HG03103 (cell line): ENCODE data around the gene EIF4E2.
"Not testable (repeated sequence)": the region's sequence is repeated elsewhere in the genome, so short reads cannot be mapped to it uniquely, and the experiment has no call there.

ENCODE experiments used
- ATAC-seq: cut with Tn5 transposase; IDR thresholded peaks from one replicate; pipeline ENCODE4 v1.9.1; 2021; ENCODE audit warnings: low read depth; ENCODE audit not compliant: unreplicated experiment

EIF4E2 gene

DNA sequence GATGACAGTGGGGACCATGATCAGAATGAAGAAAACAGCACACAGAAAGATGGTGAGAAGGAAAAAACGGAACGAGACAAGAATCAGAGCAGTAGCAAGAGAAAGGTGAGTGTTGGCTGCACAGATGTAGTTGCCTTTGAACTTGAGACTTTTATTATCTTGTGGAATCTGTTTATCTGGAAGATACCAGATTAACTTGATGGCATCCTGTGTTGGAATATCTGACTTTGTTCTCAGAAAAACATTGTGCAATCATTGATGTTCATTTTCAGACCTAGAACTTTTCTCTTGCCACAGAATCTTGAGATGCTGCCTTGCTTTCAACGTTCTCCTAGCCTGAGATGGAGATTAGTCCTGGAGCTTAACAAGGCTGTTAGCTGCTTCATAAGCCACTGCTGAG, 5.9 kb downstream of the EIF4E2 start:
- no peak for ATAC-seq

DNA sequence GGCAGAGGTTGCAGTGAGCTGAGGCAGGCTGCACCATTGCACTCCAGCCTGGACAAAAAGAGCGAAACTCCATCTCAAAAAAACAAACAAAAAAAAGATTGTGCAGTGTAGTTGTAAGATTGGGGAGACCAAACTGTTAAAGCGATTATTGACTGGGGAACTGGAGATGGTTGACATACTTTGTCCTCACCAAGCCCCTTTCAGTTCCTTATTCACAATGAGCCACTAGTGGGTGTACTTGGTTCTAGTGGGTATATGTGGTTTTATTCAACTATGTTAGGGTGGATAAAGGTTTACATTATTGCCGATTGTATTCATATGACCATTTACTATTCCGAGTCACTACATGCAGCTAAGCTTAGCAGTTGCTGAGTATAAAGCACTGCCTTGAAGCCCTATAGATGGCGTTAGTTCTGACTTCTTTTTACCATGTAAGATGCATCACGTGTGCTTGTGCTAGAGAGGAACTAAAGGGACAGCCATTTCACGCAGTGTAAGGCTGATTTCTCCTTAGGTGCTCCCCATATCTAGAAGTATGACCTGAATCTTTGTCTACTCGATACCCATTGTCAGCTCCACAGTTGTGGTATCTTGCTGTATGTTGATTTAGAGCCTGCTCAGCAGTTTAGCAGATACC, 12.1 kb downstream of the EIF4E2 start:
- no peak for ATAC-seq

DNA sequence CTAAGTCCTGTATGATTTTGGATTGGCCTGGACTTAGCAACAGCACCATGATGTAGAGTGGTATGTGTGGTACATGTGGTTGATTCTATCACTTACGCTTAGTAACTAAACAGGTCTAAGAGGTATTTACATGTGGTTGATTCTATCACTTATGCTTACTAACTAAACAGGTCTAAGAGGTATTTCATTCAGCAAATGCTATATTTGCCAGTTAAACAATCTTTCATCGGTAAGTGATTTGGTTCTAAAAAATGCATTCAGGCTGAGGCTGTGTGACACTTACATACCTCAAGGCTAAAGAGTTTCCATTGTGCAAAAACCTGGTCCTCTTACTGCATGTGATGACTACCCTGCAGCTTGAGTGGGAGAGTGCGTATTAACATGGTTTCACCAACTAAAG, 13.1 kb downstream of the EIF4E2 start:
- no peak for ATAC-seq

DNA sequence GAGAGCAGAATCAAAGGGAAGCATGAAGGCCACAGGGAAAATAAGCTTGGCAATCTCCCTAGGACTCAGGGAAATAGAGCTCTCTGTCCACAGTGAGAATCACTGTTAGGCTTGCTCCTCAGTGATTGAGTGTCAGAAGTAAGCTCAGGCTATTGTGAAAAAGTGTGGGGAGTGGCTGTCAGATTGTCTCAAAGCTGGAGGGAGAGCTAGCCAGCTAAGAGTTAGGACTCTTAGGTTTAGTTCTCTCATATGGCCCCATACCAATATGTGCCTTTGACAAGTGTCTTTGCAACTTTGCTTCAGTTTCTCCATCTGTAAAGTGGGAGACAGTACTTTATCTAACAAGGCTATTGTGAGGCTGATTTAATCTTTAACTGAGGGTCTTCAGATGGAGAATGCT, 17.2 kb downstream of the EIF4E2 start:
- no peak for ATAC-seq

DNA sequence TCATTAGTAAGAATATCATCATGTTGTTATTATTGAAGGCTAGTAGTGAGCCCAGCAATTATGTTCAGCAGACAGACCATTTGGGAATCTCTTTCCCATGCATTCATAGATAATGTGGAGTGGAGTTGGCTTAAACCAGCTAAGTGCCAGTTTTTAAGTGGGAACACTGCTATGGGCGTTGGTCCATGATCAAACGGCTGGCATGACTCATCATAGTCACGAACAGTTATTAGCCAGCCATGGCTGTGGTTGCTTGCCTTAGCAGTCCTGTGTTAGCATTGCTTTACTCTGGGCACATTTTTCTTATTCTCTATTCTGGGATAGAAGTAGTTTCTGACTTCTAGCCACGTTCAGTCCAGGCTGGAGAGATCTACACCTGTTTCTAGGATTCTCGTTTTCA, 17.7 kb downstream of the EIF4E2 start:
- ATAC-seq, result no peak

DNA sequence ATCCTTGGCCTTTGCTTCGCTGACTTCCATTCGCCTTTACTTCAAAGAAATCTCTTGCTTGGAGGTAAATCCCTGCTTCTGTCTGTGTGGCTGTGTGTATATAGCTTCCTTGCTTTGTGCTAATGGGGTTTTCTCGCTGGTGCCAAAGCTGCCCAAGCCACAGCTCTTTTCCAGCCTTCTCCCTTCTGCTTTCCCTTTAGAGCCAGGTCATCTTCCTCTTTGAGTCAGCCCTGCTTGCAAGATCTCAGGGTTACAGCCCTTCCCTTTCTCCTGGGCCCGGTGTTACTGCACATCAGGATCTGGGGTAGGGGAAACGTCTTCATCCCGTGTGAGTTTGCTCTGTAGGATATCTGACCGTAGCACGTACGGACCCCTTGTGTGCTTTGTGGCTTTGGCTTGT, 19.1 kb downstream of the EIF4E2 start:
- no peak for ATAC-seq

DNA sequence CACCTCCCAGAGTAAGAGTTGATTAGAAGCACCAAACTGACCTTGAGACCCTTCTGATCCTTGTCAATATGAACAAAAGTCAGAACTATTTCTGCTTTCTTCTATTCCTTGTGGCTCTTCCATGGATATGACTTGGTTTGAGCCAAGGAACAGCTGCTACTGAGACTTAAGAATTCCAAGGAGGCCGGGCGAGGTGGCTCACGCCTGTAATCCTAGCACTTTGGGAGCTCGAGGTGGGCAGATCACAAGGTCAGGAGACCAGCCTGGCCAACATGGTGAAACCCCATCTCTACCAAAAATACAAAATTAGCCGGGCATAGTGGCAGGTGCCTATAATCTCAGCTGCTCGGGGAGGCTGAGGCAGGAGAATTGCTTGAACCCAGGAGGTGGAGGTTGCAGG, 20.0 kb downstream of the EIF4E2 start:
- not testable (repeated sequence) for ATAC-seq

DNA sequence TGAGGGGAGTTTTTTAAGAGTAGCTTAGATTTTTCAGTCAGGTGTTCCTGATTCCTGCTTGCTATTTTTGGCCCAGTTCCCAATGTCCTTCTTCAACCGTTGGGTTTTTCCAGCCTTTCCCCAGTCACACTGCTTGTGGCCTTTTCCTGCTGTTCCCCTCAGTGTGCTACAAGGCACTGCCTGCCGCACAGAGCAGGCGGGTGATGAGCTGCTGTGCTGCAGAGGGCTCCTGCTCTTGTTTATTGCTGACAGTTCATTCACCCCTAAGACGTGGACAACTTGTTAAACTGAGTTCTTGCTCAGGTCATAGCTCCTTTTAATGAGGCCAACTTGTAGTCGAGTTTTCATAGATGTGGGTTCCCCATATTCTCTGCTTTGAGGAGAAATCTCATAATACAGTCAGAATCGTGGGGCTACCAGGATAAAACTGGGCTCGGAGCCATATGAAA, 20.6 kb downstream of the EIF4E2 start:
- ATAC-seq, result no peak

DNA sequence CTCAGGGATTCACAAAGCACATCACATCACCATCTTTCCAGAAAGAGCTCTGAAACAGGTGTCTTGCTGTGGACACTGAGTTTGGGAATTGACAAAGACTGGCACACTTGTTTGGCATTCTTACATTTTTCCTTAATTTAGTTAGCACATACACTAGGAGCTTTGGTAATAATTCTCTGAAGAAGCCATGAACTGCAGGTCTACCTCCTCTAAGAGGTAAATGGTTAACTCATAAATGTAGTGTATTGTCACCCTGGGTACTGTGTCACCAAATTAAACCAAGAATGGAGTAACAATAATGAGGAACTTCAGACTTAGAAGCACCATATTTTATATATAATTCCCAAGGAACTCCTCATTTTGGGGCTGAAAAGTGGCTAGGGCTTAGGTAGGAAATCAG, 22.6 kb downstream of the EIF4E2 start:
- ATAC-seq, result no peak

DNA sequence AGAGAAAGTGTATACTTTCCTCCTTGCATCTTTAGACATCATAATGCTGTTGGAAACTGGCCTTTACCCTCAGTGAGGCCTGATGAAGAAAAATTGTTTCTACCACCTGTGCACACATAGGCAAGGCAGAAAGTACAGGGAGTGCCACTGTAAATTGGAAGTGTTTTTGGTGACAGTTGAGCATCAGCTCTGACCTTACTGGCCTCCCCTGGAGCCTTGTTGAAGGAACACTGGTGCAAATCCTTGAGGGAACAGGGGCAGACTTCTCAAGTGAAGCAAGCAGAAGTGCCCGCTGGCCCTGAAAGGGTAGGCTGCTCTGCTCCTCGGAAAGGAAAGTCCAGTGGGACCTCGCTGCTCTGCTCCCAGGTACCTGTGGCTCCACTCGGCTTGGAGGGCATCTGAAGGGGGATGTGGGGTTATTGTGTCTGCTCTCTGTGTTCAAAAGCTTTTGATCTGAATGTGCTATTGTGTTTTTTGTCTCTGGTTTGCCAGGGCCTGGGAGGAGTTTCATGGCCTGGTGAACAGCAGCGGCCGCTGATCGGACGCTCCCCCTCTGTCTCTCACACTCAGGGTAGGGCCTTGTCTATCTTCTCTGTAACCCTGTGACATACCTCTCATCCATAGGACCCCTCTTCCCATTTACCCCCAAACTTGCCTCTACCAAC, 23.4 kb downstream of the EIF4E2 start:
- no peak for ATAC-seq

DNA sequence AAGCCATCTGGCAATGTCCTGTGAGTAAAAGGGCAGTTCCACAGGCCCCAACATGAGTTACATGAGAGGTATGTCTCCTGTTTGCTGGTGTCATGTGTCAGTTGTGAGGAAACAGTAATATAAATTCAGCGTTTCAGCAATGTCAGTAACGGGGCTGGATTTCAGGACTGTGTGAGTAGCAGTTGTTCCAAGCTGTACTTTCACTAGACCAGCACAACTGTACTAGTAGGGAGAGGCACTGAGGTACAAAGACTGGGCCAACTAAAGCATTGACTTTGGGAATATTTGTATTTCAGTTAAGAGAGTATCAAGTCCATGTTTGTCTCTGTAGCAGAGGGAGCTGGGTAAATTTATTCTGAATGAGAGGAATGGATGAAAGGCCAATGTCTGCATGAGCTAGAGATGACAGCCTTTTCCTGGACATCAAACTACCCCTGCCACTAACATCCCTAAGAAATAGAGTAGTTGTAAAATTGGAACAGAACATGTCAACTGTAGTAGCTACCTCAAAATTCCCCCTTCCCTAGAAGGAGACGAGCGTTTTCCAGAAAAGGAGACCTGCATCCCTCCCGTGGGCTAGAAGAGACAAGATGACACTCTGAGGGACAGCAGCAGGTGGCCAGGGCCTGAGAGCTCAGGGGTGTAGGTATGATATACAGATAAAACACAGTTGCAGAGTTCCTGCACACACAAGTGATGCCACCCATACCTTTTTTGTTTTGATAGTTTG, 24.4 kb downstream of the EIF4E2 start:
- ATAC-seq, result no peak

DNA sequence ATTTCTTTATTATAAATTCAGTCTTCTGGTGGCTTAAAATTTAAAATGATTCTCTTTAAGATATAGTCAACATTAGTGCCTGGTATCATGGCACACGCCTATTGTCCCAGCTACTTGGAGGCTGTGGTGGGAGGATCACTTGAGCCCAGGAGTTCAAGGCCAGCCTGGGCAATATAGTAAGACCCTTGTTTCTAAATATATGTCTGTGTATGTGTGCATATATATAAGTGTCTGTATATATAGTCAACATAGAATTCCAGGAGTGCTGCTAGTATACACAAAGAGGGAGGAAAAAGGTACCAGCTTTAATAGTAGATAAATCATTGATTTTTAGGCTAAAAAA, 24.9 kb downstream of the EIF4E2 start:
- ATAC-seq, result no peak

DNA sequence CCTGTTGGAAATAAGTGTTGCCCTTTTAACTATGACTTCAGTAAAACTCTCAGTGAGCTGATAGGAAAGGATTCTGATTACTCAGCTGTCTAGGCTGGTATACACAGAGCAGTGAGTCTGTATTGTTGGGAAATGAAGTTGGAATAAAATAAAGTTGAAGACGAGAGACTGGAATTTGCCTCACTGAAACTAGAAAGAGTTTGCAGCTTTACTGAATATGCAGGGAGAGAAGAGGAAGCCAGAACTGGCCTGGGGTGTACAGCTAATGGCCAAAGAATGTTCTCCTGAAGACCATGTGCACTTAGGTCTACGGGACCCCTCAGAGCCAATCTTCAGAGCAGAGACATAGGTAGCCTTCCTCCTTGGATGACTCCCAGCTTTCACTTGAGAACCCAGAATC, 26.5 kb downstream of the EIF4E2 start:
- no peak for ATAC-seq

DNA sequence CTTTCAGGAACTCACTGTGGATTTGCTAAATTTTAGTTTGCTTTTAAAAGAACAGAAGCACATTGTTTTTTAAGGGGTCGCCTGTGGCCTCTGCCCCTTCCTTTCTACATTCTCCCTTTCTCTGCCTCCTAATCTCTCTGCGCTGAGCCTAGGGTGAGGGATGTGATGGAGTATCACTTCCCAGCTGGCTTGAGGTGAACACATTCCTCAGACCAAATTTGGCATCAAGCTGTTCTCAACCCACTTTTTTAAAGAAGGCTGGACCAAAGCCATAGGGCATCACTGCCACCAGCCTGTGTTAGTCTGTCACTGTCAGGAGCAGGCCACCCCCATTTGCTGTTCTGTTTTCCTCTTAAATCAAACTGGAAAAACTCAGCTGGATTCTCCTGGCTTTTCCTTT, 27.4 kb downstream of the EIF4E2 start:
- no peak for ATAC-seq

DNA sequence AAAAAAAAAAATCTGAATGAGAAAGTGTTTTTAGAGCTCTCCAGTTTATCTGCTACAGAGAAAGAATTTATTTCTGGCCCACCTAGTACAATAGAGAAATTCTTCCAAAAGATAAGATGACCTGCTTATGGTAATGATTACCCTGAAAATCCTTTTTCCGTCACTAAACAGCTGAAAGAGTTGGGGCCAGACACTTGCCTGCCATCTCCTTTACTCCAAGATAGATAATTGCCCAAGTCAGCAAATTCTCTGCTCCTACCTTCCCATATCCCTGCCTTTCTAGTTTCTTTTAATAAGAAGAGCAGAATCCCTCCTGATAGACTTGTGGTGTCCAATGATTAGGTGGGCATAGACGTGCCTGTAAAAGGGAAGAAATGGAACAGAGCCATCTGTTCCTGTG, 28.1 kb downstream of the EIF4E2 start:
- no peak for ATAC-seq

DNA sequence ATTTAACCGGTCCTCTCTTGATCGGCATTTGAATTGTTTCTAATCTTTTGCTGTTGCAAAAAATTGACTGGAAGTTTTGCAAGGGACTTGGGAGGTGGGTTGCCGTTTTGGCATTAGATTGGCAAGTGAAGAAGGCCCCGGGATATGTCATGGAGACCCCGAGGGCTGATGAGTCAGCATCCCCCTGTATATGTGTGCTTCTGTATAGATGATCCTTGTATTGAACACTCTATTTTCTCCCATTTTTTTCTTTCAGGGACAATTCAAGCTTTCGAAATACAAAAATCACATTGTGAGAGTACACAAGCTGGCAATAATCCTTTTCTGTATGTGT, 30.1 kb downstream of the EIF4E2 start:
- ATAC-seq, result no peak

DNA sequence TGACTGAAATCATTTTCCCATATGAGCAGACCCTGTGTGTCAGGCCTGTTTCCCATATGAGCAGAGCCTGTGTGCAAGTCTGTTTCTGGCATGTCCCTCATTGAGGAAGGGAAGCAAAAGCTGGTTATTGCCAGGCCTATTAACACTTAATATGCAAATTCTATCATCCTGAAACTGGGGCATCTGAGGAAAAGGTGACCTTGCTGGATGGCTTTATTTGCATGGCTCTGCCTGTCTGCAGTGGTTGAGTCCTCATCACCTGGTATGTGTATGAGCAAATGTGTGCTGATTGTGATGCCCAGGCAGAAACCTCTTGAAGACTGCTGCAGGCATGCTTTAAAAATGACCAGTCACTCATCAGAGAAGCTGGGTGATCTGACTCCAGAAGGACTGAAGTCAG, 31.2 kb downstream of the EIF4E2 start:
- ATAC-seq, result no peak

DNA sequence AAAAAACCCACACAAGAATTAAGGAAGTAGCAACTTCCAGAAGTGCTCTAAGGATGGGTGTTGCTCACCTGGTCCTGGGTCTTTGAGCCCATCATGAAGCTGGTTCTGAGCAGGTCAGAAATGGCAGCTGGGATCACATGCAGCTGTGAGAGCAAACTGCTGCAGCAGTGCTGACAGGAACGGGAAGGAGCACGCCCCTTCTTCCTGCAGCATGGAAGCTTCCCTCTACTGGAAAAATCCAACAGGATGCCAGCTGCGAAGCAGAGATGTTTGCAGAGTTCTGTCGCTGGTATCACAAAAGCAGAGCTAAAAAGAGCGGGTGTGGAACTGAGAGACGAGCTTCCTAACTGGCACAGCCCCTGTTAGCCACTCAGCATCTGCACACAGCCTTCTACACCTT, 33.7 kb downstream of the EIF4E2 start:
- no peak for ATAC-seq

DNA sequence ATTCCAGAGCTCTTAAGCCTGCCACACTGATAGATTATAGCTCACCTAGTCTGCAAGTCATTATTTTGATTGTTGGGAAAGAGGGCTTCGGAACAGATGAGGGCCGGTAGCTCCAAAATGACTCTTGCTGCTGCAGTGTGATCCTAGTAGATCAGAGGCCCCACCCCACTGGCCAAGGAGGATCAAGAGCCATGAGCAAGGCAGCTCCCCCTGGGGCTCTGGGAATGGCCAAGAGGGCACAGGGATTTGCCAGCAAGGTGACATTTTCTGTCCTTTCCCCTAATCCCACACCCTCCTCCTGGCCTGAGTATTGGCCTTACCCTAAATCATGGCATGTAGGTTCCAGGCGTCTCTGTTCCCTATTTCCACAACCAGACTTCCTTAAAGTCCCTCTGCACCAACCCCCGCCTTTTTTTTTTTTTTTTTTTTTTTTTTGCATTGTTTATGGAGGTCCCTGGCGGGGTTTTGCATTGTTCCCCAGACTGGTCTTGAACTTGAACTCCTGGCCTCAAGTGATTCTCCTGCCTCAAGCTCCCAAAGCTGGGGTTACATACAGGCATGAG, 36.5 kb downstream of the EIF4E2 start:
- no peak for ATAC-seq

DNA sequence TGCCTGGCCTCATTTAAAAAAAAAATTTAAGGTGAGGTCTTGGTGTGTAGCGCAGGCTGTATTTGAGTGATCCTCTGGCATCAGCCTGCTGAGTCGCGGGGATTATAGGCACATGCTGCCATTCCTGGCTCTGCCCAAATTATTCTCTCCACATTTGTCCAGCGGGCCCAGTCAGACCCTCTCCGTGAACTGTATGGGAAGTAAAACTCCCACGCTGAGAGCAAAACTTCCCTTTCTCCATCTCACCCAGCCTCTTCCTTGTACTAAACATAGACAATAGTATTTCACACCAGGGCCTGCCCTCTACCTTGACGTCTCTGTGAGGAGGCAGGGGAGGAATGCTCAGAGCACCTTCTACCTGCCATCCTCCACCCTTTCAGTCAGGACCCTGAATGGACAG, 37.0 kb downstream of the EIF4E2 start:
- no peak for ATAC-seq

DNA sequence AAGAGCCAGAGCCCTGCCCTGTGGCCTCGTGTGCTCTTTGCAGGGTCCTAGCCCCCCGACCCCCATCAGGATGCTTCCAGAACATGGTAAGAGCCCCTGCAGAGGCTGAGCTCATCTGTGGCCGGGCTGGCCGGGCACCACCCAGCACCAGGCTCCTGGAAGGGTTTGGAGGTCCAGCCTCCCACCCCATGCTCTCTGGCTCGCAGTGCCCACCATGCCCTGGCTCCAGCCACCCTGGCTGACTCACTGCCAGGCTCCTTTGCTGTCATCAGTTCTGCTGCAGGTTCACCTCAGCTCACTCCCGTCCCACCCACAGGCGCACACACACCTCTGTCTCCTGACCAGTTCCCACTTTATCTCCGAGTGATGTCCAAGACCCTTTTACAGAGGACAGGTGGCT, 37.5 kb downstream of the EIF4E2 start:
- no peak for ATAC-seq
